ENCODE measurements around the gene HCST. TPM values are rescaled to one million over a fixed set of nuclear protein-coding genes. Genes with fewer than 3 reads are reported as not detected.

HCST gene
- total and polyA plus RNA-seq, 5 donors, result 2.3 to 4.4 (median 2.6) TPM

- intact Hi-C loops (cut with DNase I), result loop anchor here in 3 of 4 donors (10.0 kb wide), 3 partner anchors 53 to 243 kb away; partner anchors contain the start of genes HSPB6 (in 1 of the 3) and PROSER3 (in 1 of the 3)
- 38% methylated on average over 14 of the region's 14 CpGs for WGBS
- peaks cover 18% of the 10 kb centered on the region for H3K4me1 ChIP-seq (ENCODE audit: control insufficient read depth, insufficient read depth, low read length)
- H3K4me3 ChIP-seq (ENCODE audit: low read length), result peak overlapping the region; percentile 98
- DNase-seq (no peak), ATAC-seq (peak in 1 of 2 donors; percentile 8)
- H3K9me3 ChIP-seq (ENCODE audit: control insufficient read depth, low read length), result no peaks in the 10 kb centered on the region
- peak overlapping the region; percentile 20 for H3K27ac ChIP-seq (ENCODE audit: low read length)
- H3K27me3 ChIP-seq (ENCODE audit: control insufficient read depth, insufficient read depth), result no peaks in the 10 kb centered on the region
Measured at GRCh38 chr19:35937345-35938281, 35.3 kb downstream of the HCST start.

- Histone ChIP-seq H3K4me3 (ENCODE audit: low read length) (no peak overlapping the region), H3K27me3 (ENCODE audit: control insufficient read depth, insufficient read depth) (no peaks in the 10 kb centered on the region), H3K9me3 (ENCODE audit: control insufficient read depth, low read length) (no peaks in the 10 kb centered on the region), H3K27ac (ENCODE audit: low read length) (no peak overlapping the region), H3K4me1 (ENCODE audit: control insufficient read depth, insufficient read depth, low read length) (peaks cover 18% of the 10 kb centered on the region)
- ATAC-seq (no peak), DNase-seq (no peak)
- intact Hi-C loops (cut with DNase I), result loop anchor here in 3 of 4 donors (10.0 kb wide), 3 partner anchors 54 to 244 kb away; partner anchors contain the start of genes HSPB6 (in 1 of the 3) and PROSER3 (in 1 of the 3)
- 80% methylated on average over 13 of the region's 13 CpGs for WGBS
Measured at GRCh38 chr19:35938282-35939224, 36.2 kb downstream of the HCST start.

- Histone ChIP-seq H3K4me3 (ENCODE audit: low read length) (no peak overlapping the region), H3K4me1 (ENCODE audit: control insufficient read depth, insufficient read depth, low read length) (peaks cover 18% of the 10 kb centered on the region), H3K27ac (ENCODE audit: low read length) (no peak overlapping the region), H3K27me3 (ENCODE audit: control insufficient read depth, insufficient read depth) (no peaks in the 10 kb centered on the region), H3K9me3 (ENCODE audit: control insufficient read depth, low read length) (no peaks in the 10 kb centered on the region)
- WGBS, result 93% methylated on average over 55 of the region's 55 CpGs
- DNase-seq (peak in 1 of 3 donors; percentile 58), ATAC-seq (no peak)
- intact Hi-C loops (cut with DNase I), result loop anchor here in 3 of 4 donors (10.0 kb wide), 3 partner anchors 55 to 245 kb away; partner anchors contain the start of genes HSPB6 (in 1 of the 3) and PROSER3 (in 1 of the 3)
Measured at GRCh38 chr19:35939307-35940077, 37.2 kb downstream of the HCST start.

GRCh38 chr19:35940078-35940775 lies 37.9 kb downstream of the HCST start:
- no peaks in the 10 kb centered on the region for H3K9me3 ChIP-seq (ENCODE audit: control insufficient read depth, low read length)
- no peak for DNase-seq
- intact Hi-C loops (cut with DNase I), result no loop called here
- peaks cover 18% of the 10 kb centered on the region for H3K4me1 ChIP-seq (ENCODE audit: control insufficient read depth, insufficient read depth, low read length)
- H3K27me3 ChIP-seq (ENCODE audit: control insufficient read depth, insufficient read depth), result no peaks in the 10 kb centered on the region
- no peak overlapping the region for H3K4me3 ChIP-seq (ENCODE audit: low read length)
- no peak for ATAC-seq
- H3K27ac ChIP-seq (ENCODE audit: low read length), result no peak overlapping the region
- 92% methylated on average over 51 of the region's 51 CpGs for WGBS

GRCh38 chr19:35940839-35941238 lies 38.5 kb downstream of the HCST start:
- ATAC-seq (no peak), DNase-seq (no peak)
- intact Hi-C loops (cut with DNase I), result no loop called here
- Histone ChIP-seq H3K27ac (ENCODE audit: low read length) (no peak overlapping the region), H3K4me3 (ENCODE audit: low read length) (no peak overlapping the region), H3K4me1 (ENCODE audit: control insufficient read depth, insufficient read depth, low read length) (peaks cover 15% of the 10 kb centered on the region), H3K27me3 (ENCODE audit: control insufficient read depth, insufficient read depth) (no peaks in the 10 kb centered on the region), H3K9me3 (ENCODE audit: control insufficient read depth, low read length) (no peaks in the 10 kb centered on the region)
- 51% methylated on average over 4 of the region's 4 CpGs for WGBS

- intact Hi-C loops (cut with DNase I), result no loop called here
- H3K27me3 ChIP-seq (ENCODE audit: control insufficient read depth, insufficient read depth), result no peaks in the 10 kb centered on the region
- WGBS, result 95% methylated on average over 3 of the region's 3 CpGs
- no peak overlapping the region for H3K4me3 ChIP-seq (ENCODE audit: low read length)
- H3K9me3 ChIP-seq (ENCODE audit: control insufficient read depth, low read length), result no peaks in the 10 kb centered on the region
- DNase-seq (no peak), ATAC-seq (no peak)
- H3K27ac ChIP-seq (ENCODE audit: low read length), result no peak overlapping the region
- H3K4me1 ChIP-seq (ENCODE audit: control insufficient read depth, insufficient read depth, low read length), result peaks cover 10% of the 10 kb centered on the region
Measured at GRCh38 chr19:35942235-35942634, 39.9 kb downstream of the HCST start.

GRCh38 chr19:35943321-35944301 lies 41.3 kb downstream of the HCST start:
- intact Hi-C loops (cut with DNase I), result no loop called here
- ATAC-seq (no peak), DNase-seq (no peak)
- H3K9me3 ChIP-seq (ENCODE audit: control insufficient read depth, low read length), result no peaks in the 10 kb centered on the region
- 82% methylated on average over 9 of the region's 9 CpGs for WGBS
- peaks cover under 1% of the 10 kb centered on the region for H3K4me1 ChIP-seq (ENCODE audit: control insufficient read depth, insufficient read depth, low read length)
- no peak overlapping the region for H3K4me3 ChIP-seq (ENCODE audit: low read length)
- H3K27ac ChIP-seq (ENCODE audit: low read length), result no peak overlapping the region
- H3K27me3 ChIP-seq (ENCODE audit: control insufficient read depth, insufficient read depth), result no peaks in the 10 kb centered on the region

GRCh38 chr19:35944556-35944955 lies 42.2 kb downstream of the HCST start:
- ATAC-seq, result no peak
- H3K27me3 ChIP-seq (ENCODE audit: control insufficient read depth, insufficient read depth), result no peaks in the 10 kb centered on the region
- H3K27ac ChIP-seq (ENCODE audit: low read length), result no peak overlapping the region
- H3K9me3 ChIP-seq (ENCODE audit: control insufficient read depth, low read length), result no peaks in the 10 kb centered on the region
- DNase-seq, result no peak
- no peak overlapping the region for H3K4me3 ChIP-seq (ENCODE audit: low read length)
- 79% methylated on average over 52 of the region's 52 CpGs for WGBS
- intact Hi-C loops (cut with DNase I), result no loop called here
- no peaks in the 10 kb centered on the region for H3K4me1 ChIP-seq (ENCODE audit: control insufficient read depth, insufficient read depth, low read length)

GRCh38 chr19:35945121-35945790 lies 42.9 kb downstream of the HCST start:
- DNase-seq (no peak), ATAC-seq (no peak)
- whole genome bisulfite sequencing, result 91% methylated on average over 11 of the region's 11 CpGs
- intact Hi-C loops (cut with DNase I), result no loop called here
- H3K27me3 ChIP-seq (ENCODE audit: control insufficient read depth, insufficient read depth), result no peaks in the 10 kb centered on the region
- H3K4me3 ChIP-seq (ENCODE audit: low read length), result no peak overlapping the region
- no peaks in the 10 kb centered on the region for H3K9me3 ChIP-seq (ENCODE audit: control insufficient read depth, low read length)
- H3K4me1 ChIP-seq (ENCODE audit: control insufficient read depth, insufficient read depth, low read length), result no peaks in the 10 kb centered on the region
- no peak overlapping the region for H3K27ac ChIP-seq (ENCODE audit: low read length)

Data from right cardiac atrium (tissue), 5 donors.